GM21576 (cell line): ENCODE measurements around the gene AMPD1.

Experiments
- ATAC-seq: cut with Tn5 transposase; IDR thresholded peaks from one replicate; pipeline ENCODE4 v1.9.1; 2021; ENCODE audit warnings: mild to moderate bottlenecking, moderate library complexity; ENCODE audit not compliant: unreplicated experiment

AMPD1 gene

GRCh38 chr1:114700036-114700600 is 4.8 kb upstream of the AMPD1 start:
- no peak for ATAC-seq

DNA sequence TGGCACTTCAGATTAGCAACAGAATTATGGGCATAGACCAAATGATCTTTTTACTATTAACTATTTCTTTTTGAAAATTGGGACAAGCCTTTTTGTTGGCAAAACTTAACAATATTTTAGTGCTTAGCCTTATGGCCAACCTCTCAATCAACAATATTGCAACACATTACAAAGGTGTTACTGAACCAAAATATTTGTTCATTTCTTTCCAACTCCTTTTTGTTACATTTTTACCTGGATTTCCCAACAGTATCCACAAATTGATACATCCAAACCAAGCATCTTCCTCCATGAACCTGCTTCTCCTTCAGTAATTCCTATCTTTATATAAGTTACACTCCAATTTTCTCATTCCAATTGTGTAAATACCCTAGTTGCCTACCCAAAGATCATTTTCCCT is 1.5 kb upstream of the AMPD1 start:
- ATAC-seq: no peak

- ATAC-seq: no peak
Measured at GRCh38 chr1:114694540-114695310, 621 bp downstream of the AMPD1 start.

DNA sequence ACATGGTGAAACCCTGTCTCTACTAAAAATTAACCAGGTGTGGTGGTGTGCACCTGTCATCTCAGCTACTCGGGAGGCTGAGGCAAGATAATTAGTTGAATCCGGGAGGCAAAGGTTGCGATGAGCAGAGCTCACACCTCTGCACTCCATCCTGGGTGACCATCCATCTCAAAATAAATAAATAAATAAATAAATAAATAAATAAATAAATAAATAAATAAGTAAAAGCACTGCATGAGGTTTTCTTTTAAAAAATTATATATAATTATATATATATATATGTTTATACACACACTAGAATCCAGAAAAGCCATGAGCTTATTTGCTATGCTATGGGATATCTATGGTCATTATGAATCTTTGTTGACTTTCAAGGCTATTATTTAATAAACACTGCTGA is 2.4 kb downstream of the AMPD1 start:
- ATAC-seq: no peak

GRCh38 chr1:114691061-114691460 is 4.3 kb downstream of the AMPD1 start:
- no peak for ATAC-seq

GRCh38 chr1:114690148-114690547 is 5.2 kb downstream of the AMPD1 start:
- ATAC-seq: no peak

- ATAC-seq: no peak
Measured at GRCh38 chr1:114688526-114688925, 6.8 kb downstream of the AMPD1 start.

- no peak for ATAC-seq
Measured at GRCh38 chr1:114685851-114686250, 9.5 kb downstream of the AMPD1 start.

DNA sequence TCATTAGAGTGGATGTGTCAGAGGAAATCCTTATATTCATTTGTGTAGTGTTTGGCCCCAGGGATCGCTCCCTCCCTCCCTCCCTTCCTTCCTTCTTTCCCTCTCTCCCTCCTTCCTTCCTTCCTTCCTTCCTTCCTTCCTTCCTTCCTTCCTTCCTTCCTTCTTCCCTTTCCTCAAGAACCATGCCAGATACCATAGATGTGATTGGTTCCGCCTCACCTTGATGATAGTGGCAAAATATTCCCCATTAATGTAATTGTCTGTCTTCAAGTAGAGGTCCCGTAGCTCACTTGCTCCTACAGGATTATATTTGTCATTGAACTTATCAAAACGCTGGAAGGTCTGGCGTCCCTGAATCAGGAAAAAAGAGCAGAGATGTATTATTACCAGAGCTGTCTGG is 17.7 kb downstream of the AMPD1 start:
- ATAC-seq: no peak

- no peak for ATAC-seq
Measured at GRCh38 chr1:114676115-114676514, 19.2 kb downstream of the AMPD1 start.

- no peak for ATAC-seq
Measured at GRCh38 chr1:114671939-114672275, 23.4 kb downstream of the AMPD1 start.

DNA sequence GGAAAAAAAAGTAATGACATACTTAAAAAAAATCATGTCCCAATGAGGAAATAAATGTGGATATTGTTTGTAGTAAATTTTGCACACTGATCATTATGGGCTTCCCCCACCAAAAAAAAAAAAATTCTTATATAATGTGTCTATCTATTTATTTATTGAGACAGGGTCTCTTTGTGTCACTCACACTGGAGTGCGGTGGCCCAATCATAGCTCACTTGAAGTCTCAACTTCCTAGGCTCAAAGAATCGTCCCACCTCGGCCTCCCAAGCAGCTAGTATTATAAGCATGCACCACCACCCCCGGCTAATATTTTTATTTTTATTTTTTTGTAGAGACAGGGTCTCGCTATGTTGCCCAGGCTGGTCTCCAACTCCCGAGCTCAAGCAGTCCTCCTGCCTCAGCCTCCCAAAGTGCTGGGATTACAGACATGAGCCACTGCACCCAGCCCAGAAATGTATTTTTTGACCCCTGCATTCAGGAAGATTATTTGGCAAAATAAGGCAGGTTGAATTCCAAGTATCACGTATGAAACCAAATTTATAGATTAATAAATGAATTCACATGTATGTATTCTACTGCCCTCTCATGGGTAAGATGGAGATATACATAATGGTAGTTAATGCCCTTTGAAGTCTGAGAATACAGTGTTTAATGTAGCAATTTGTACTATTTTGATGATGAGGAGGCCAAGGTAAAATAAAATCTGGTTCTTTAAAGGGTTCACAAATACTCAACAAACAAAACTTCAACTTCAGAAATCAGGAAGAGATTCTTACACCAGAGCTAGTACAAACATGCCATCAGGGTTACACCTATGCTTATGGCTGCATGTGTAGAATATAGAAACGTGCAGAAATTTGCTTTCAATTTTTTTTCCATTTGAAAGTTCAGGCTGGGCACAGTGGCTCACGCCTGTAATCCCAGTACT is 24.1 kb downstream of the AMPD1 start:
- no peak for ATAC-seq

DNA sequence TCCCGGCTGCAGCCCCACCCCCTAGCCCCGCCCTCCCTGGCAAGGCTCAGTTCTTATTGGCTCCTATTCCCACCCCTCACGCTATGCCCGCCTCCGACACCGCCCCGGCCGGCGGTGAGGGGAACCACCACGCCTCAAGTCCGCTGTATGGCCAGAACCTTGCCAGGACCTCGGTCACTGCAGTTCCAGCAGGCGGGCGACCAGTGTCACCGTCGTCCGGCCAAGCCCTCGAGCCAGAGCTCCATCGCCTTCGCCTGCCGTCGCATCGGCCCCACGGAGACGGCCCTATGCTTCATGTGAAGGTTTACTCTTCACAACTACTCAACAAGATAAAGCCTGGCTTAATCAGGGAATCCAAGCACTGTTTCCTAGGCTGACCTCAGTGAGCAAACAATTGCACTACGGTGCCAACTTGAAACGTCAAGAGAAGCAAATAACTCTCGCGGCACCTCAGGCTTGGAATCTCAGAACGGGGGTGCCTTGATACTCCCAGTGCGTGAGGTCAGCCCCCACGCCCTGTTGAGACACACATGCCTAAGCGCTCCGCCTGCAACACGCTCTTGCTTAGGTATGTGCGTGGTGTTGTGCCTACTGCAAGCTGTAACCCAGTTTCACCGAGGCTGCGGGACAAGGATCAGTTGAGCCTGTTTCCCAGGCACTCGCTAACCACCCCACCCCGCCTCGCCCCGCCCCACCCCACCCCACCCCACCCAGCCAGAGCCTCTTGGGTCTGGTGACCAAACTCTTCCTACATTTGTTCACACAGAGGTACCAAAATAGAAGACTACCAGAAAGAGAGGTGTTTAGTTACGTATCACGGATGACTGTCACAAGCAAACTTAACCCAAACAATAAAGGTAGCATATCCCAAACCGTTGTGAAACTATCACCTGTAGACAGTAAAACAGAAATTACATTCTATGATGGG is 25.0 kb downstream of the AMPD1 start:
- ATAC-seq: peak; percentile 99

DNA sequence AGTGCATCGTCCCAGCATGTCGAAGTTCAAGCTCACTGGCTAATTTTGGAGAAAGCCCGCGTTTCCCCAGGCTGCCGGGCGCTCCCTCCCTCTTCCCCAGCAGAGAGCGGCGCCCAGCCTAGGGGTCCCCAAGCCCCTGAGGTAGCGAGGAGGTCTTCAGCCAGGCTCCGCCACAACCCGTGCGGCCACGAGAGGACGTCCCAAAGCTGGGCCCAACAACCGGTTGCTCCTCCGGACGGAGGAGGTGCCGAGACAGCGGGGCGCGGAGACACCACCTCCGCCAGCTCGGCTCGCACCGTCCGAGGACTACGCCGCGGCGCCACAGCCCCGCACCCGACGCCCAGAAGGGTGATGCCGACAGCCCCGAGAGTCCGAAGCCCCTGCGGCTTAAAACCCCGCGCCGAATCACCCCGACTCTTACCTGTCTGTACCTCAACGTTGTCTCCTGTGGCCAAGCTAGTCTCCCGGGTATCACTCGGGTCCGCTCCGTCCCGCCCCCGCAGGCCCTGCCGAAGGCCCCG is 25.7 kb downstream of the AMPD1 start, which contains the start of gene DENND2C:
Gene DENND2C (minus strand): TSS at position 488 of the 521 bp plus-strand sequence. CDS start 44,065 bp downstream, outside the sequence.
- ATAC-seq: peak; percentile 51

GRCh38 chr1:114668784-114669561 is 26.4 kb downstream of the AMPD1 start:
- no peak for ATAC-seq

DNA sequence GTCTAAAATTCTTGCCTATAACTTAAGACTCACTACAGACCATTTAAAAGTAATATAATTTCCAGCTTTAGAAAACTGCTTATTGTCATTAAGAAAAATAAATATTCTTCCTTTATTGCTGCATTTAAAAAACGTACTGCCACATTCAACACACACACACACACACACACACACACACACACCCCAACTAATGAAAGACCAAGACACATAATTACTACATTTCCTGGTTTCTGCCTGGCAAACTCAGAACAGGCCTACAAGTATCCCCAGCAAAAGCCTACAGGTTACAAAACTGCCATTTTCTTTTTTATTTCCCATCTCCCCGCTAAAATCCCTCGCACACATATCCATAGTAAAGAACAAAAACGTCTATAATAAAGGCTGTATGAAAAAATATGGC is 27.0 kb downstream of the AMPD1 start:
- no peak for ATAC-seq

GRCh38 chr1:114666954-114667353 is 28.4 kb downstream of the AMPD1 start:
- no peak for ATAC-seq

- ATAC-seq: no peak
Measured at GRCh38 chr1:114660238-114660637, 35.1 kb downstream of the AMPD1 start.

- no peak for ATAC-seq
Measured at GRCh38 chr1:114651893-114652292, 43.5 kb downstream of the AMPD1 start.

DNA sequence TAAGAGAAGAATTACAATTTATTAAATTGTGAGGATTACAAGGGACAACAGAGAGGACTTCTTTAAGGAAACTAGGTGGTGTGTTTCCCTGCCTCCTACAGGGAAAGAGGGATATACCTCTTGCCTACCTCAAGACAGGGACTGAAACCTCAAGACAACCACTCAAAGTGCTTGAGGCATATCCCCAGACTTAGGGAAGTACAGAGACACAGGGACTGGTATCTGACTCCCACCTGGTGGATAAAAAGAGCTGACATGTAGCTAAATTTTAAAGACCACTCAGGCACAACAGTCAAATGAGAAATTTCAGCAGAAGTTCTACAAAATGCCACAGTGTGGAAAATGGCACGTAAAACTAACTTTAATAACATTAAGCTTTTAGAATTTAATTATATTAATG is 46.8 kb downstream of the AMPD1 start:
- no peak for ATAC-seq
